H1 (cell line): ENCODE data around the gene LDLRAD3.

Experiments used
- CEBPB ChIP-seq: IDR thresholded peaks from 2 replicates; pipeline ENCODE4 v1.6.1; 2012; ENCODE audit warnings: low read depth, low read length
- CHD2 ChIP-seq: IDR thresholded peaks from 2 replicates; pipeline ENCODE4 v1.6.1; 2012; ENCODE audit warnings: low read length, improper control_type of control experiment
- CREB1 ChIP-seq: IDR thresholded peaks from 2 replicates; pipeline ENCODE4 v1.6.1; 2012; ENCODE audit warnings: inconsistent platforms
- CTCF ChIP-seq, 3 experiments: IDR thresholded peaks; 1 replicate in 2 of 3; 2 replicates in 1 of 3; pipeline versions ENCODE4 v1.5.1 to v1.6.1; 2011; ENCODE audit warnings: low read length in 3 of 3, mild to moderate bottlenecking in 3 of 3, inconsistent platforms in 2 of 3, low read depth in 1 of 3, moderate library complexity in 1 of 3; ENCODE audit not compliant: insufficient read depth in 1 of 3; ENCODE audit errors: control extremely low read depth in 1 of 3
- JUN ChIP-seq: IDR thresholded peaks from 2 replicates; pipeline ENCODE4 v1.6.1; 2011; ENCODE audit warnings: low read depth, mild to moderate bottlenecking, improper control_type of control experiment, low read length
- POLR2A ChIP-seq, 2 experiments: IDR thresholded peaks; 1 replicate in 1 of 2; 2 replicates in 1 of 2; pipeline ENCODE4 v1.6.1; 2011; ENCODE audit warnings: low read depth in 2 of 2, low read length in 2 of 2, mild to moderate bottlenecking in 2 of 2; ENCODE audit errors: control extremely low read depth in 1 of 2
- YY1 ChIP-seq: IDR thresholded peaks from 2 replicates; pipeline ENCODE4 v1.6.1; 2011; ENCODE audit warnings: low read depth, mild to moderate bottlenecking, low read length

GRCh38 chr11:35918716-35919115, 25.1 kb upstream of the LDLRAD3 start:
- no peak for TF ChIP-seq CREB1
- no peak for TF ChIP-seq CTCF (IDR thresholded peaks at IDR 0.05; ENCODE audit: control extremely low read depth in 1 of 3, insufficient read depth in 1 of 3, low read depth in 1 of 3, low read length in 3 of 3)
- no peak for TF ChIP-seq CHD2
- TF ChIP-seq POLR2A (IDR thresholded peaks at IDR 0.05; ENCODE audit: control extremely low read depth in 1 of 2, low read depth in 2 of 2, low read length in 2 of 2) = no peak
- TF ChIP-seq JUN = no peak
- TF ChIP-seq YY1 = no peak
- no peak for TF ChIP-seq CEBPB
